ENCODE measurements around the gene HEBP1.

Gene HEBP1

GRCh38 chr12:12992418-12993130 lies 7.5 kb downstream of the HEBP1 start:
- no peaks in the 10 kb centered on the region for H3K27me3 Mint-ChIP-seq (ENCODE audit: low read depth)
- H3K36me3 Mint-ChIP-seq (ENCODE audit: low read depth): no peaks in the 10 kb centered on the region
- H3K4me3 Mint-ChIP-seq: no peak overlapping the region
- DNase-seq (ENCODE audit: low spot score): no peak
- no peak overlapping the region for H3K27ac Mint-ChIP-seq
- H3K9me3 Mint-ChIP-seq: no peaks in the 10 kb centered on the region
- H3K4me1 Mint-ChIP-seq (ENCODE audit: low read depth): peaks cover 12% of the 10 kb centered on the region

- Mint-ChIP-seq H3K9me3 (no peaks in the 10 kb centered on the region), H3K27ac (no peak overlapping the region), H3K4me1 (ENCODE audit: low read depth) (peaks cover 6% of the 10 kb centered on the region), H3K36me3 (ENCODE audit: low read depth) (peaks cover 2% of the 10 kb centered on the region), H3K4me3 (no peak overlapping the region), H3K27me3 (ENCODE audit: low read depth) (no peaks in the 10 kb centered on the region)
- DNase-seq (ENCODE audit: low spot score): no peak
Measured at GRCh38 chr12:12990700-12991468, 9.2 kb downstream of the HEBP1 start.

- no peak overlapping the region for H3K27ac Mint-ChIP-seq
- H3K36me3 Mint-ChIP-seq (ENCODE audit: low read depth): peaks cover 2% of the 10 kb centered on the region
- no peak for DNase-seq (ENCODE audit: low spot score)
- H3K4me3 Mint-ChIP-seq: no peak overlapping the region
- no peaks in the 10 kb centered on the region for H3K4me1 Mint-ChIP-seq (ENCODE audit: low read depth)
- no peaks in the 10 kb centered on the region for H3K9me3 Mint-ChIP-seq
- H3K27me3 Mint-ChIP-seq (ENCODE audit: low read depth): no peaks in the 10 kb centered on the region
Measured at GRCh38 chr12:12987421-12987820, 12.6 kb downstream of the HEBP1 start.

GRCh38 chr12:12986775-12987331 lies 13.2 kb downstream of the HEBP1 start:
- no peak overlapping the region for H3K4me3 Mint-ChIP-seq
- DNase-seq (ENCODE audit: low spot score): no peak
- H3K27me3 Mint-ChIP-seq (ENCODE audit: low read depth): no peaks in the 10 kb centered on the region
- H3K27ac Mint-ChIP-seq: no peak overlapping the region
- H3K9me3 Mint-ChIP-seq: no peaks in the 10 kb centered on the region
- no peaks in the 10 kb centered on the region for H3K4me1 Mint-ChIP-seq (ENCODE audit: low read depth)
- peaks cover 2% of the 10 kb centered on the region for H3K36me3 Mint-ChIP-seq (ENCODE audit: low read depth)

GRCh38 chr12:12985817-12986408 lies 14.2 kb downstream of the HEBP1 start:
- H3K27me3 Mint-ChIP-seq (ENCODE audit: low read depth): no peaks in the 10 kb centered on the region
- H3K27ac Mint-ChIP-seq: no peak overlapping the region
- no peaks in the 10 kb centered on the region for H3K4me1 Mint-ChIP-seq (ENCODE audit: low read depth)
- H3K9me3 Mint-ChIP-seq: no peaks in the 10 kb centered on the region
- no peak for DNase-seq (ENCODE audit: low spot score)
- peaks cover 2% of the 10 kb centered on the region for H3K36me3 Mint-ChIP-seq (ENCODE audit: low read depth)
- H3K4me3 Mint-ChIP-seq: no peak overlapping the region

- DNase-seq (ENCODE audit: low spot score): no peak
- no peak overlapping the region for H3K4me3 Mint-ChIP-seq
- H3K9me3 Mint-ChIP-seq: no peaks in the 10 kb centered on the region
- H3K27me3 Mint-ChIP-seq (ENCODE audit: low read depth): no peaks in the 10 kb centered on the region
- no peak overlapping the region for H3K27ac Mint-ChIP-seq
- peaks cover 2% of the 10 kb centered on the region for H3K36me3 Mint-ChIP-seq (ENCODE audit: low read depth)
- H3K4me1 Mint-ChIP-seq (ENCODE audit: low read depth): no peaks in the 10 kb centered on the region
Measured at GRCh38 chr12:12984149-12984548, 15.9 kb downstream of the HEBP1 start.

- H3K4me1 Mint-ChIP-seq (ENCODE audit: low read depth): no peaks in the 10 kb centered on the region
- peaks cover 2% of the 10 kb centered on the region for H3K36me3 Mint-ChIP-seq (ENCODE audit: low read depth)
- H3K9me3 Mint-ChIP-seq: no peaks in the 10 kb centered on the region
- H3K27ac Mint-ChIP-seq: no peak overlapping the region
- no peak for DNase-seq (ENCODE audit: low spot score)
- H3K27me3 Mint-ChIP-seq (ENCODE audit: low read depth): no peaks in the 10 kb centered on the region
- no peak overlapping the region for H3K4me3 Mint-ChIP-seq
Measured at GRCh38 chr12:12983420-12984035, 16.5 kb downstream of the HEBP1 start.

- Mint-ChIP-seq H3K9me3 (no peaks in the 10 kb centered on the region), H3K4me1 (ENCODE audit: low read depth) (no peaks in the 10 kb centered on the region), H3K36me3 (ENCODE audit: low read depth) (peaks cover 2% of the 10 kb centered on the region), H3K4me3 (no peak overlapping the region), H3K27me3 (ENCODE audit: low read depth) (no peaks in the 10 kb centered on the region), H3K27ac (no peak overlapping the region)
- DNase-seq (ENCODE audit: low spot score): no peak
Measured at GRCh38 chr12:12982331-12982730, 17.7 kb downstream of the HEBP1 start.

GRCh38 chr12:12979731-12980259 lies 20.3 kb downstream of the HEBP1 start:
- DNase-seq (ENCODE audit: low spot score): no peak
- Mint-ChIP-seq H3K27ac (no peak overlapping the region), H3K4me3 (no peak overlapping the region), H3K9me3 (no peaks in the 10 kb centered on the region), H3K27me3 (ENCODE audit: low read depth) (no peaks in the 10 kb centered on the region), H3K36me3 (ENCODE audit: low read depth) (peaks cover 4% of the 10 kb centered on the region), H3K4me1 (ENCODE audit: low read depth) (no peaks in the 10 kb centered on the region)

GRCh38 chr12:12979126-12979525 lies 20.9 kb downstream of the HEBP1 start:
- no peak for DNase-seq (ENCODE audit: low spot score)
- Mint-ChIP-seq H3K9me3 (no peaks in the 10 kb centered on the region), H3K36me3 (ENCODE audit: low read depth) (peaks cover 11% of the 10 kb centered on the region), H3K27me3 (ENCODE audit: low read depth) (no peaks in the 10 kb centered on the region), H3K27ac (no peak overlapping the region), H3K4me3 (no peak overlapping the region), H3K4me1 (ENCODE audit: low read depth) (no peaks in the 10 kb centered on the region)

GRCh38 chr12:12977231-12977630 lies 22.8 kb downstream of the HEBP1 start:
- H3K9me3 Mint-ChIP-seq: peaks cover 12% of the 10 kb centered on the region
- H3K4me1 Mint-ChIP-seq (ENCODE audit: low read depth): no peaks in the 10 kb centered on the region
- no peak for DNase-seq (ENCODE audit: low spot score)
- H3K27me3 Mint-ChIP-seq (ENCODE audit: low read depth): no peaks in the 10 kb centered on the region
- no peak overlapping the region for H3K27ac Mint-ChIP-seq
- no peak overlapping the region for H3K4me3 Mint-ChIP-seq
- H3K36me3 Mint-ChIP-seq (ENCODE audit: low read depth): peaks cover 24% of the 10 kb centered on the region

GRCh38 chr12:12976366-12976765 lies 23.7 kb downstream of the HEBP1 start:
- DNase-seq (ENCODE audit: low spot score): no peak
- no peaks in the 10 kb centered on the region for H3K27me3 Mint-ChIP-seq (ENCODE audit: low read depth)

GRCh38 chr12:12975322-12976077 lies 24.6 kb downstream of the HEBP1 start:
- no peak for DNase-seq (ENCODE audit: low spot score)
- H3K36me3 Mint-ChIP-seq (ENCODE audit: low read depth): peaks cover 27% of the 10 kb centered on the region

More at GRCh38 chr12:12976366-12976765, 23.7 kb downstream of the HEBP1 start:
- no peaks in the 10 kb centered on the region for H3K4me1 Mint-ChIP-seq (ENCODE audit: low read depth)
- H3K4me3 Mint-ChIP-seq: no peak overlapping the region
- H3K27ac Mint-ChIP-seq: no peak overlapping the region
- peaks cover 12% of the 10 kb centered on the region for H3K9me3 Mint-ChIP-seq
- peaks cover 27% of the 10 kb centered on the region for H3K36me3 Mint-ChIP-seq (ENCODE audit: low read depth)

More at GRCh38 chr12:12975322-12976077, 24.6 kb downstream of the HEBP1 start:
- no peak overlapping the region for H3K27ac Mint-ChIP-seq
- H3K27me3 Mint-ChIP-seq (ENCODE audit: low read depth): no peaks in the 10 kb centered on the region
- peaks cover 12% of the 10 kb centered on the region for H3K9me3 Mint-ChIP-seq
- no peak overlapping the region for H3K4me3 Mint-ChIP-seq
- no peaks in the 10 kb centered on the region for H3K4me1 Mint-ChIP-seq (ENCODE audit: low read depth)
